ENCODE data around the gene PRND. TPM values are rescaled to one million over a fixed set of nuclear protein-coding genes. Genes with fewer than 3 reads are reported as not detected.
"Not testable (repeated sequence)": the region's sequence is repeated elsewhere in the genome, so short reads cannot be mapped to it uniquely, and the experiment has no call there.

Gene PRND
- total RNA-seq, 1 donor from 2014 or later, result not detected

DNA sequence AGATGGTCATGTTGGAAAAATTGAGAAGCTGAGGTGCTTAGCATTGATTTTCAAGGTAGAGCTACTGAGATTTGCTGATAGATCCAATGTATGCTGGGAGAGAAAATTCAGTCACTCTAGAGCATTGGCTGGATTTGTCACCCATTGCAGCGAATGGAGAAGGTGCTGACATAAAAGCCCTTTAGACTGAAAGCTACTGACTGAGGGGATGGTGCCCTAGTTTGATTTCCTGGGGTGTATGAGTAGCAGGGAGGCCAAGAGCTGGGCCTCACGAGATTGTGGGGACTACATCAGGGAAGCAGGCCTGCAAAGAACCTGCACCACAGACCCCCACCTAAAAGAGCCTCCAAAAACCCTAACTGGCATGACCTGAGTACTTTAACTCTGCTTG lies 23.9 kb upstream of the PRND start:
- Mint-ChIP-seq H3K36me3 (peaks cover 19% of the 10 kb centered on the region), H3K27me3 (ENCODE audit: low read depth) (no peaks in the 10 kb centered on the region), H3K4me1 (no peaks in the 10 kb centered on the region), H3K4me3 (no peak overlapping the region), H3K9me3 (no peaks in the 10 kb centered on the region), H3K27ac (no peak overlapping the region)
- no peak for DNase-seq (ENCODE audit: low spot score in 2 of 2, unreplicated experiment in 2 of 2)
- no peak for TF ChIP-seq CTCF (IDR thresholded peaks at IDR 0.05; ENCODE audit: unreplicated experiment)

DNA sequence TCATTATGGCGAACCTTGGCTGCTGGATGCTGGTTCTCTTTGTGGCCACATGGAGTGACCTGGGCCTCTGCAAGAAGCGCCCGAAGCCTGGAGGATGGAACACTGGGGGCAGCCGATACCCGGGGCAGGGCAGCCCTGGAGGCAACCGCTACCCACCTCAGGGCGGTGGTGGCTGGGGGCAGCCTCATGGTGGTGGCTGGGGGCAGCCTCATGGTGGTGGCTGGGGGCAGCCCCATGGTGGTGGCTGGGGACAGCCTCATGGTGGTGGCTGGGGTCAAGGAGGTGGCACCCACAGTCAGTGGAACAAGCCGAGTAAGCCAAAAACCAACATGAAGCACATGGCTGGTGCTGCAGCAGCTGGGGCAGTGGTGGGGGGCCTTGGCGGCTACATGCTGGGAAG lies 22.5 kb upstream of the PRND start:
- H3K9me3 Mint-ChIP-seq, result no peaks in the 10 kb centered on the region
- H3K36me3 Mint-ChIP-seq, result peaks cover 13% of the 10 kb centered on the region
- H3K4me3 Mint-ChIP-seq, result no peak overlapping the region
- H3K27me3 Mint-ChIP-seq (ENCODE audit: low read depth), result no peaks in the 10 kb centered on the region
- DNase-seq (ENCODE audit: low spot score in 2 of 2, unreplicated experiment in 2 of 2), result no peak
- no peak for TF ChIP-seq CTCF (IDR thresholded peaks at IDR 0.05; ENCODE audit: unreplicated experiment)
- peaks cover 8% of the 10 kb centered on the region for H3K4me1 Mint-ChIP-seq
- no peak overlapping the region for H3K27ac Mint-ChIP-seq

- H3K36me3 Mint-ChIP-seq, result peaks cover 13% of the 10 kb centered on the region
- H3K4me3 Mint-ChIP-seq, result no peak overlapping the region
- no peak overlapping the region for H3K27ac Mint-ChIP-seq
- no peak for TF ChIP-seq CTCF (IDR thresholded peaks at IDR 0.05; ENCODE audit: unreplicated experiment)
- H3K27me3 Mint-ChIP-seq (ENCODE audit: low read depth), result no peaks in the 10 kb centered on the region
- H3K9me3 Mint-ChIP-seq, result no peaks in the 10 kb centered on the region
- H3K4me1 Mint-ChIP-seq, result peaks cover 12% of the 10 kb centered on the region
- no peak for DNase-seq (ENCODE audit: low spot score in 2 of 2, unreplicated experiment in 2 of 2)
These were observed 21.8 kb upstream of the PRND start for GRCh38 chr20:4699957-4700356.

GRCh38 chr20:4702562-4703280 lies 19.0 kb upstream of the PRND start:
- Mint-ChIP-seq H3K4me1 (peaks cover 12% of the 10 kb centered on the region), H3K27ac (no peak overlapping the region), H3K36me3 (peaks cover 7% of the 10 kb centered on the region), H3K9me3 (no peaks in the 10 kb centered on the region), H3K4me3 (no peak overlapping the region), H3K27me3 (ENCODE audit: low read depth) (no peaks in the 10 kb centered on the region)
- TF ChIP-seq CTCF (IDR thresholded peaks at IDR 0.05; ENCODE audit: unreplicated experiment), result no peak
- DNase-seq (ENCODE audit: low spot score in 2 of 2, unreplicated experiment in 2 of 2), result no peak

- Mint-ChIP-seq H3K27ac (peak overlapping the region; percentile 14), H3K9me3 (no peaks in the 10 kb centered on the region), H3K4me1 (peaks cover 12% of the 10 kb centered on the region), H3K27me3 (ENCODE audit: low read depth) (no peaks in the 10 kb centered on the region), H3K36me3 (peaks cover 7% of the 10 kb centered on the region), H3K4me3 (no peak overlapping the region)
- no peak for TF ChIP-seq CTCF (IDR thresholded peaks at IDR 0.05; ENCODE audit: unreplicated experiment)
- DNase-seq (ENCODE audit: low spot score in 2 of 2, unreplicated experiment in 2 of 2), result no peak
These were observed 18.4 kb upstream of the PRND start for GRCh38 chr20:4703281-4703676.

DNA sequence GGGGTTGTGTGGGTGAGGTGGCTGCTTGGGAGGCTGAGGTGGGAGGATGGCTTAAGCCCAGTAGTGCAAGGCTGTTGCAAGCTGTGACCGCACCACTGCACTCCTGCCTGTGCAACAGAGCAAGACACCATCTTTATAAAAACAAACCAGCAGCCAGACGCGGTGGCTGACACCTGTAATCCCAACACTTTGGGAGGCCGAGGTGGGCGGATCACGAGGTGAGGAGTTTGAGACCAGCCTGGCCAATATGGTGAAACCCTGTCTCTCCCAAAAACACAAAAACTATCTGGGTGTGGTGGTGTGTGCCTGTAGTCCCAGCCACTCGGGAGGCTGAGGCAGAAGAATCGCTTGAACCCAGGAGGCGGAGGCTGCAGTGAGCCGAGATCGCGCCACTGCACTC lies 14.8 kb upstream of the PRND start:
- H3K4me1 Mint-ChIP-seq, result peaks cover 12% of the 10 kb centered on the region
- not testable (repeated sequence) for H3K27ac Mint-ChIP-seq; H3K4me3 Mint-ChIP-seq; DNase-seq (ENCODE audit: low spot score in 2 of 2, unreplicated experiment in 2 of 2); H3K27me3 Mint-ChIP-seq (ENCODE audit: low read depth); H3K36me3 Mint-ChIP-seq; H3K9me3 Mint-ChIP-seq

Measured in mesothelial cell of epicardium (in vitro differentiated cells).